Right ventricle myocardium superior (tissue), 1 donor: ENCODE data around the gene ZNF341. TPM values are rescaled to one million over a fixed set of nuclear protein-coding genes. Genes with fewer than 3 reads are reported as not detected.

Source experiments
- ATAC-seq: fragments of 200-7000 bp; cut with Tn5 transposase; one replicate; pipeline ENCODE4 v1.9.1; 2020; ENCODE audit warnings: mild to moderate bottlenecking; ENCODE audit not compliant: poor library complexity
- DNase-seq: peaks from one replicate; pipeline ENCODE4 v3.0.0-alpha.2; 2020
- intact Hi-C: fragments of 100-400 bp; cut with DNase I; formaldehyde crosslinking; loops from one replicate; pipeline ENCODE4 v1.11.2; 2022
- total RNA-seq: library from RNA; stranded (reverse); fragmentation: NEBNext Ultra II Directional; extraction: Animal tissue kit (Norgen Biotek cat#: 25700); gene quantifications from one replicate; pipeline ENCODE4 v1.2.1, GENCODE V29; 2021
- donor health status: DM: no; HTN: yes; CAD: no; lungs with severe emphysema.

ZNF341 gene
- total RNA-seq, 1 donor from 2014 or later: 1.9 TPM

- ATAC-seq (peak; percentile 99), DNase-seq (peak; percentile 100)
- intact Hi-C loops: no loop called here
These were observed 79.3 kb downstream of the ZNF341 start, which contains the start of gene CHMP4B for GRCh38 chr20:33810885-33811775. TSS of gene CHMP4B (plus strand) at chr20:33811348. CDS start at chr20:33811469, 121 bp downstream.

- DNase-seq: no peak
- intact Hi-C loops: no loop called here
These were observed 80.0 kb downstream of the ZNF341 start for GRCh38 chr20:33811776-33812151.

GRCh38 chr20:33812152-33812849, 80.5 kb downstream of the ZNF341 start:
- DNase-seq (peak; percentile 55), ATAC-seq (peak; percentile 42)
- intact Hi-C loops: no loop called here

More at GRCh38 chr20:33811776-33812151, 80.0 kb downstream of the ZNF341 start:
- ATAC-seq: peak; percentile 7

GRCh38 chr20:33812908-33813462, 81.2 kb downstream of the ZNF341 start:
- intact Hi-C loops: no loop called here
- no peak for ATAC-seq
- no peak for DNase-seq

GRCh38 chr20:33814238-33814712, 82.5 kb downstream of the ZNF341 start:
- ATAC-seq (no peak), DNase-seq (no peak)
- intact Hi-C loops: no loop called here

GRCh38 chr20:33815671-33816070, 83.9 kb downstream of the ZNF341 start:
- intact Hi-C loops: no loop called here
- no peak for ATAC-seq
- DNase-seq: no peak

GRCh38 chr20:33816191-33816590, 84.4 kb downstream of the ZNF341 start:
- intact Hi-C loops: no loop called here
- no peak for ATAC-seq
- no peak for DNase-seq

- intact Hi-C loops: no loop called here
- ATAC-seq (no peak), DNase-seq (no peak)
These were observed 85.6 kb downstream of the ZNF341 start for GRCh38 chr20:33817411-33817810.

- ATAC-seq (no peak), DNase-seq (no peak)
- intact Hi-C loops: no loop called here
These were observed 87.7 kb downstream of the ZNF341 start for GRCh38 chr20:33819456-33819855.

GRCh38 chr20:33820362-33820761, 88.6 kb downstream of the ZNF341 start:
- DNase-seq: no peak
- intact Hi-C loops: no loop called here
- peak; percentile 65 for ATAC-seq

- DNase-seq: no peak
- no peak for ATAC-seq
- intact Hi-C loops: no loop called here
These were observed 89.6 kb downstream of the ZNF341 start for GRCh38 chr20:33821270-33821836.

GRCh38 chr20:33822423-33822822, 90.6 kb downstream of the ZNF341 start:
- DNase-seq (no peak), ATAC-seq (peak; percentile 80)
- intact Hi-C loops: no loop called here

- no peak for ATAC-seq
- intact Hi-C loops: no loop called here
- no peak for DNase-seq
These were observed 91.2 kb downstream of the ZNF341 start for GRCh38 chr20:33822991-33823390.

GRCh38 chr20:33824852-33825251, 93.1 kb downstream of the ZNF341 start:
- intact Hi-C loops: no loop called here
- no peak for ATAC-seq
- no peak for DNase-seq

GRCh38 chr20:33825340-33826269, 93.8 kb downstream of the ZNF341 start:
- no peak for DNase-seq
- no peak for ATAC-seq
- intact Hi-C loops: no loop called here

GRCh38 chr20:33826270-33826897, 94.6 kb downstream of the ZNF341 start:
- intact Hi-C loops: no loop called here
- ATAC-seq (no peak), DNase-seq (no peak)

GRCh38 chr20:33827109-33827508, 95.3 kb downstream of the ZNF341 start:
- no peak for DNase-seq
- ATAC-seq: no peak
- intact Hi-C loops: no loop called here
